Glutamatergic neuron (in vitro differentiated cells): ENCODE results near the gene ZNF462. TPM values are rescaled to one million over a fixed set of nuclear protein-coding genes. Genes with fewer than 3 reads are reported as not detected.

Source experiments
- DNase-seq: peaks from one replicate; pipeline ENCODE4 v3.0.0; 2022
- H3K27ac Mint-ChIP-seq: one replicate; pipeline ENCODE4 v1.8.0; 2020; ENCODE audit warnings: mild to moderate bottlenecking, mixed read lengths, inconsistent platforms; ENCODE audit not compliant: unreplicated experiment
- H3K27me3 Mint-ChIP-seq: one replicate; pipeline ENCODE4 v1.8.0; 2020; ENCODE audit warnings: mild to moderate bottlenecking, moderate library complexity, mixed read lengths, inconsistent platforms; ENCODE audit not compliant: unreplicated experiment
- H3K36me3 Mint-ChIP-seq: one replicate; pipeline ENCODE4 v1.8.0; 2020; ENCODE audit warnings: mild to moderate bottlenecking, mixed read lengths, inconsistent platforms; ENCODE audit not compliant: unreplicated experiment
- H3K4me1 Mint-ChIP-seq: one replicate; pipeline ENCODE4 v1.8.0; 2020; ENCODE audit warnings: mild to moderate bottlenecking, low read depth, mixed read lengths, inconsistent platforms; ENCODE audit not compliant: unreplicated experiment
- H3K4me3 Mint-ChIP-seq: one replicate; pipeline ENCODE4 v1.8.0; 2020; ENCODE audit warnings: mild to moderate bottlenecking, mixed read lengths, inconsistent platforms; ENCODE audit not compliant: unreplicated experiment
- H3K9me3 Mint-ChIP-seq: one replicate; pipeline ENCODE4 v1.8.0; 2020; ENCODE audit warnings: mild to moderate bottlenecking, moderate library complexity, mixed read lengths, inconsistent platforms; ENCODE audit not compliant: unreplicated experiment
- CTCF ChIP-seq: fragments of 200-600 bp; sonication (generic); IDR thresholded peaks from one replicate; pipeline ENCODE4 v1.5.0; 2021; ENCODE audit not compliant: partially characterized antibody, unreplicated experiment
- total RNA-seq: library from RNA; stranded (reverse); fragmentation: NEBNext Ultra II Directional; extraction: Animal tissue kit (Norgen Biotek cat#: 25700); gene quantifications from one replicate; pipeline ENCODE4 v1.2.1, GENCODE V29; 2021; ENCODE audit not compliant: unreplicated experiment

The ZNF462 gene
- total RNA-seq, 1 donor from 2014 or later = 259 TPM

- no peak for TF ChIP-seq CTCF
- Mint-ChIP-seq H3K4me1 (peaks cover 24% of the 10 kb centered on the region), H3K36me3 (peaks cover 27% of the 10 kb centered on the region), H3K9me3 (peaks cover 4% of the 10 kb centered on the region), H3K4me3 (no peak overlapping the region), H3K27me3 (no peaks in the 10 kb centered on the region), H3K27ac (peak overlapping the region; percentile 45)
- no peak for DNase-seq
Observed at GRCh38 chr9:107007402-107007801, 144.4 kb downstream of the ZNF462 start.

GRCh38 chr9:107008011-107008410, 145.0 kb downstream of the ZNF462 start:
- TF ChIP-seq CTCF = no peak
- Mint-ChIP-seq H3K36me3 (peaks cover 27% of the 10 kb centered on the region), H3K9me3 (peaks cover 3% of the 10 kb centered on the region), H3K4me3 (no peak overlapping the region), H3K27ac (peak overlapping the region; percentile 34), H3K4me1 (peaks cover 22% of the 10 kb centered on the region), H3K27me3 (no peaks in the 10 kb centered on the region)
- no peak for DNase-seq

- H3K9me3 Mint-ChIP-seq = no peaks in the 10 kb centered on the region
- no peak overlapping the region for H3K4me3 Mint-ChIP-seq
- H3K4me1 Mint-ChIP-seq = peaks cover 17% of the 10 kb centered on the region
- DNase-seq = no peak
- H3K27ac Mint-ChIP-seq = peak overlapping the region; percentile 34
- TF ChIP-seq CTCF = no peak
- H3K36me3 Mint-ChIP-seq = peaks cover 27% of the 10 kb centered on the region
- no peaks in the 10 kb centered on the region for H3K27me3 Mint-ChIP-seq
Observed at GRCh38 chr9:107008447-107008846, 145.5 kb downstream of the ZNF462 start.

GRCh38 chr9:107016383-107016782, 153.4 kb downstream of the ZNF462 start:
- Mint-ChIP-seq H3K27me3 (peaks cover 5% of the 10 kb centered on the region), H3K4me3 (no peak overlapping the region), H3K36me3 (peaks cover 13% of the 10 kb centered on the region), H3K4me1 (peaks cover 4% of the 10 kb centered on the region), H3K9me3 (peaks cover 5% of the 10 kb centered on the region), H3K27ac (no peak overlapping the region)
- no peak for DNase-seq
- TF ChIP-seq CTCF = no peak

GRCh38 chr9:107018861-107019545, 156.0 kb downstream of the ZNF462 start:
- H3K36me3 Mint-ChIP-seq = peaks cover 5% of the 10 kb centered on the region
- H3K4me1 Mint-ChIP-seq = peaks cover 4% of the 10 kb centered on the region
- TF ChIP-seq CTCF = no peak
- H3K9me3 Mint-ChIP-seq = peaks cover 5% of the 10 kb centered on the region
- no peak for DNase-seq
- no peak overlapping the region for H3K4me3 Mint-ChIP-seq
- no peak overlapping the region for H3K27ac Mint-ChIP-seq
- peaks cover 5% of the 10 kb centered on the region for H3K27me3 Mint-ChIP-seq
